Activated T-cell treated with anti-CD3 and anti-CD28 coated beads for 4 hours (primary cell): ENCODE results near the gene HES4.
A peak's percentile ranks its signal among the peaks of the same experiment; 100 is the strongest.
"Not testable (repeated sequence)": the region's sequence is repeated elsewhere in the genome, so short reads cannot be mapped to it uniquely, and the experiment has no call there.

Experiments used
- DNase-seq: peaks from one replicate; pipeline ENCODE4 v3.0.0-alpha.2; 2020

Gene HES4

GRCh38 chr1:978835-979743 is 20.8 kb downstream of the HES4 start:
- DNase-seq, result no peak

GRCh38 chr1:978069-978834 is 21.6 kb downstream of the HES4 start:
- no peak for DNase-seq

- not testable (repeated sequence) for DNase-seq
These were observed 23.1 kb downstream of the HES4 start for GRCh38 chr1:976791-977190.

- peak; percentile 47 for DNase-seq
These were observed 23.8 kb downstream of the HES4 start for GRCh38 chr1:975896-976683.

- DNase-seq, result no peak
These were observed 24.5 kb downstream of the HES4 start for GRCh38 chr1:975365-975764.

GRCh38 chr1:974687-975328 is 25.1 kb downstream of the HES4 start:
- DNase-seq, result no peak

- DNase-seq, result no peak
These were observed 25.6 kb downstream of the HES4 start for GRCh38 chr1:974293-974640.

GRCh38 chr1:973459-974292 is 26.2 kb downstream of the HES4 start:
- no peak for DNase-seq

- no peak for DNase-seq
These were observed 27.0 kb downstream of the HES4 start for GRCh38 chr1:972726-973458.

GRCh38 chr1:971751-972506 is 28.0 kb downstream of the HES4 start:
- no peak for DNase-seq

GRCh38 chr1:970973-971730 is 28.7 kb downstream of the HES4 start:
- DNase-seq, result no peak

GRCh38 chr1:970242-970972 is 29.5 kb downstream of the HES4 start:
- no peak for DNase-seq

GRCh38 chr1:969260-969855 is 30.5 kb downstream of the HES4 start:
- no peak for DNase-seq

- no peak for DNase-seq
These were observed 32.2 kb downstream of the HES4 start for GRCh38 chr1:967466-968343.

GRCh38 chr1:966704-967300 is 33.1 kb downstream of the HES4 start:
- peak; percentile 80 for DNase-seq

GRCh38 chr1:966135-966703 is 33.7 kb downstream of the HES4 start, which contains the start of gene PLEKHN1:
PLEKHN1 (plus strand) TSS chr1:966482; CDS start chr1:966532, 50 bp downstream.
- DNase-seq, result no peak
